ENCODE data around the gene INVS. TPM values are rescaled to one million over a fixed set of nuclear protein-coding genes. Genes with fewer than 3 reads are reported as not detected.
A peak's percentile ranks its signal among the peaks of the same experiment; 100 is the strongest.

The INVS gene
- total RNA-seq, 1 donor from 2014 or later, result 20.5 TPM

- H3K4me3 ChIP-seq (ENCODE audit: low read depth, low read length), result no peak overlapping the region
- FAIRE-seq (no peak), DNase-seq (ENCODE audit: low read depth) (peak; percentile 59)
- no peaks in the 10 kb centered on the region for H3K36me3 ChIP-seq (ENCODE audit: control insufficient read depth, insufficient read depth, low read length)
- TF ChIP-seq CTCF (IDR thresholded peaks at IDR 0.05; ENCODE audit: insufficient read depth, low read length, severe bottlenecking), result peak; percentile 76
- H3K27me3 ChIP-seq (ENCODE audit: control insufficient read depth, insufficient read depth, low read length), result no peaks in the 10 kb centered on the region
Observed at GRCh38 chr9:100216178-100216787, 117.2 kb downstream of the INVS start.

GRCh38 chr9:100217536-100217935 lies 118.5 kb downstream of the INVS start:
- no peak for TF ChIP-seq CTCF (IDR thresholded peaks at IDR 0.05; ENCODE audit: insufficient read depth, low read length, severe bottlenecking)
- FAIRE-seq (no peak), DNase-seq (ENCODE audit: low read depth) (no peak)
- H3K27me3 ChIP-seq (ENCODE audit: control insufficient read depth, insufficient read depth, low read length), result no peaks in the 10 kb centered on the region
- H3K4me3 ChIP-seq (ENCODE audit: low read depth, low read length), result no peak overlapping the region
- no peaks in the 10 kb centered on the region for H3K36me3 ChIP-seq (ENCODE audit: control insufficient read depth, insufficient read depth, low read length)

- no peak for FAIRE-seq
- no peak for DNase-seq (ENCODE audit: low read depth)
- Histone ChIP-seq H3K4me3 (ENCODE audit: low read depth, low read length) (no peak overlapping the region), H3K36me3 (ENCODE audit: control insufficient read depth, insufficient read depth, low read length) (no peaks in the 10 kb centered on the region), H3K27me3 (ENCODE audit: control insufficient read depth, insufficient read depth, low read length) (no peaks in the 10 kb centered on the region)
- TF ChIP-seq CTCF (IDR thresholded peaks at IDR 0.05; ENCODE audit: insufficient read depth, low read length, severe bottlenecking), result no peak
Observed at GRCh38 chr9:100219347-100219746, 120.3 kb downstream of the INVS start.

DNA sequence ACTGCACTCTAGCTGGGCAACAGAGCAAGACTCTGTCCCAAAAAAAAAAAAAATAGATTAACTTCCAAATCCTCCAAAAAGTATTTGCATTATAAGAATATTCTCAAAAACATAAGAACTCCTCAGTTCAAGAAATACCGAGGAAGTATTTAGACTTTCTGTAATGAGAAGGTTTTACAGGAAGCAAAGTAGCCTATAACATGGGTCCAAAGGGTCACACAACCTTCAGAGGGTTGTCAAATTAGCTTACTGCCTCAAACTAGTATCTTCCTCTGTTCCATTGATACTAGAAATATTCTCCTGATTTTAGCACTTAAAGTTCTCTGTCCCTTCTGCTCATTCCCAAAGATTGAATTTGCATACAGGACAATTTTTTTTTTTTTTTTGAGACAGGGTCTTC lies 121.9 kb downstream of the INVS start:
- Histone ChIP-seq H3K4me3 (ENCODE audit: low read depth, low read length) (no peak overlapping the region), H3K27me3 (ENCODE audit: control insufficient read depth, insufficient read depth, low read length) (no peaks in the 10 kb centered on the region), H3K36me3 (ENCODE audit: control insufficient read depth, insufficient read depth, low read length) (no peaks in the 10 kb centered on the region)
- FAIRE-seq (no peak), DNase-seq (ENCODE audit: low read depth) (no peak)
- no peak for TF ChIP-seq CTCF (IDR thresholded peaks at IDR 0.05; ENCODE audit: insufficient read depth, low read length, severe bottlenecking)

GRCh38 chr9:100221538-100221937 lies 122.5 kb downstream of the INVS start:
- H3K4me3 ChIP-seq (ENCODE audit: low read depth, low read length), result no peak overlapping the region
- FAIRE-seq, result no peak
- H3K27me3 ChIP-seq (ENCODE audit: control insufficient read depth, insufficient read depth, low read length), result no peaks in the 10 kb centered on the region
- no peak for TF ChIP-seq CTCF (IDR thresholded peaks at IDR 0.05; ENCODE audit: insufficient read depth, low read length, severe bottlenecking)
- DNase-seq (ENCODE audit: low read depth), result no peak
- no peaks in the 10 kb centered on the region for H3K36me3 ChIP-seq (ENCODE audit: control insufficient read depth, insufficient read depth, low read length)

DNA sequence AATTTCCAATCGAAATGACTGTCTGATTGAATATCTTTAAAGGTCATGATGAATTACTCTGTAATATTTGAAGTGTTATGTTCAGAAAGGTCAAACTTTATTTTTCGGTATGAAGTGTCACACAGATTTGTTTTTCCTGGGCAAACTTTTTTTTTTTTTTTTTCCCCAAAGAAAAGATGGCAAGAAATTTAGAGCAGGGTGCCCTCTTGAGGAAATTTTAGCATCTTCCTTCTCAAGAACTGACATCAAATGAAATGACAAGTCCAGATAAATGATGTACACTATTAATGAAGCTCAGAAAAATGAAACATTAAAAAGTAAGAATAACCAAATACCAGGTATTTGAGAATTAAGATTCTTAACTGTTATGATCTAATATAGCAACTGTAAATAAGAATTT lies 123.6 kb downstream of the INVS start:
- H3K27me3 ChIP-seq (ENCODE audit: control insufficient read depth, insufficient read depth, low read length), result no peaks in the 10 kb centered on the region
- H3K4me3 ChIP-seq (ENCODE audit: low read depth, low read length), result no peak overlapping the region
- no peak for FAIRE-seq
- peak; percentile 21 for TF ChIP-seq CTCF (IDR thresholded peaks at IDR 0.05; ENCODE audit: insufficient read depth, low read length, severe bottlenecking)
- DNase-seq (ENCODE audit: low read depth), result peak; percentile 51
- H3K36me3 ChIP-seq (ENCODE audit: control insufficient read depth, insufficient read depth, low read length), result no peaks in the 10 kb centered on the region

Measured in bronchial epithelial cell (primary cell).